Activated effector memory CD4-positive, alpha-beta T cell treated with Interleukin-2 at 50 U/mL for 16 hours (primary cell): ENCODE measurements around the gene TRMT2A.

Source experiments
- DNase-seq: peaks from one replicate; pipeline ENCODE4 v3.0.0-alpha.2; 2020

Gene TRMT2A

GRCh38 chr22:20062043-20062765 lies 54.8 kb downstream of the TRMT2A start:
- no peak for DNase-seq
